Osteoblast (primary cell): ENCODE measurements around the gene DENND1A. TPM values are rescaled to one million over a fixed set of nuclear protein-coding genes. Genes with fewer than 3 reads are reported as not detected.

ENCODE experiments used
- DNase-seq: peaks from one replicate; pipeline ENCODE4 v3.0.0; 2011; ENCODE audit warnings: low spot score, mixed read lengths; ENCODE audit not compliant: insufficient read length; ENCODE audit errors: missing footprints
- H2AFZ ChIP-seq: 2 replicates; pipeline ENCODE4 v1.6.0; 2011; ENCODE audit warnings: mild to moderate bottlenecking, low read length
- H3K27ac ChIP-seq: 2 replicates; pipeline ENCODE4 v1.5.1; 2011; ENCODE audit warnings: mild to moderate bottlenecking, low read depth, low read length, moderate library complexity
- H3K27me3 ChIP-seq: 2 replicates; pipeline ENCODE4 v1.6.0; 2012; ENCODE audit warnings: mild to moderate bottlenecking, control low read depth, inconsistent platforms, low read length, moderate library complexity; ENCODE audit not compliant: insufficient read depth
- H3K36me3 ChIP-seq: 2 replicates; pipeline ENCODE4 v1.5.1; 2011; ENCODE audit warnings: mild to moderate bottlenecking, low read length, control low read depth, moderate library complexity; ENCODE audit not compliant: insufficient read depth
- H3K4me1 ChIP-seq: 2 replicates; pipeline ENCODE4 v1.5.1; 2011; ENCODE audit warnings: mild to moderate bottlenecking, low read length, control low read depth, moderate library complexity; ENCODE audit not compliant: insufficient read depth
- H3K4me2 ChIP-seq: 2 replicates; pipeline ENCODE4 v1.6.0; 2011; ENCODE audit warnings: mild to moderate bottlenecking, low read length; ENCODE audit not compliant: insufficient read depth
- H3K4me3 ChIP-seq: fragments of 200-600 bp; sonication (generic); 3 replicates; pipeline ENCODE4 v1.5.1; 2012; ENCODE audit warnings: mild to moderate bottlenecking, low read length, inconsistent platforms; ENCODE audit not compliant: insufficient read depth
- H3K79me2 ChIP-seq: 2 replicates; pipeline ENCODE4 v1.6.0; 2012; ENCODE audit warnings: mild to moderate bottlenecking, low read length, control low read depth, inconsistent platforms; ENCODE audit not compliant: insufficient read depth
- H3K9me3 ChIP-seq: 2 replicates; pipeline ENCODE4 v1.5.1; 2011; ENCODE audit warnings: low read depth, low read length, control low read depth
- H4K20me1 ChIP-seq: 2 replicates; pipeline ENCODE4 v1.6.0; 2012; ENCODE audit warnings: mild to moderate bottlenecking, low read length, control low read depth; ENCODE audit not compliant: insufficient read depth
- total RNA-seq: library from RNA; depleted of rRNA; stranded (reverse); fragments of >200 nt; gene quantifications from 2 replicates; pipeline ENCODE4 v1.2.3, GENCODE V29; 2012
- TF ChIP-seq, protein P1 (sequence below): IDR thresholded peaks from 2 replicates; pipeline ENCODE4 v1.5.1; 2011; ENCODE audit warnings: mild to moderate bottlenecking, low read depth, low read length, moderate library complexity; ENCODE audit errors: extremely low read depth

Gene DENND1A
- total RNA-seq, 1 donor, result 14.1 TPM

DNA sequence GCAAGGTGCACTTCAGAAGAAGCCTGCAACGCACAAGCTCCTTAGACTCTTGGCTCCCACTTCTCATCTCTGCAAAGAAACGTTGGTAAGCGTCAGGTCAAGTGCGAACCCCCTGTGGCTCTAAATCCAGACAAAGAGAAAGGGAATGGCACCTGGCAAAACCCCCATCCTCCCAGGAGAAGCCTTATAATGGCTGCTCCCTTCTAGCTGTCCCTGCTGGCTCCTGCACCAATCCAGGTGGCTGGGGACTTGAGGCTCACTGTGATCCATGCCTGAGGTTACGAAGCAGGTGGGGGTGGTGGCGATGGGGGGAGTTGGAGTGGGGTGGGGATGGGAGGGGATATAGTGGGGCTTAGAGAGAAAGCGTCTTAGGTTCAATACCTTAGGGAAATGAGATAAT, 272.8 kb downstream of the DENND1A start:
- Histone ChIP-seq H3K27ac (no peak overlapping the region), H3K36me3 (no peaks in the 10 kb centered on the region), H3K79me2 (no peaks in the 10 kb centered on the region), H2AFZ (no peak overlapping the region), H3K27me3 (no peaks in the 10 kb centered on the region), H3K4me2 (no peak overlapping the region), H3K9me3 (no peaks in the 10 kb centered on the region), H3K4me3 (no peak overlapping the region), H4K20me1 (peaks cover 3% of the 10 kb centered on the region), H3K4me1 (peaks cover 5% of the 10 kb centered on the region)
- TF ChIP-seq, protein P1, sequence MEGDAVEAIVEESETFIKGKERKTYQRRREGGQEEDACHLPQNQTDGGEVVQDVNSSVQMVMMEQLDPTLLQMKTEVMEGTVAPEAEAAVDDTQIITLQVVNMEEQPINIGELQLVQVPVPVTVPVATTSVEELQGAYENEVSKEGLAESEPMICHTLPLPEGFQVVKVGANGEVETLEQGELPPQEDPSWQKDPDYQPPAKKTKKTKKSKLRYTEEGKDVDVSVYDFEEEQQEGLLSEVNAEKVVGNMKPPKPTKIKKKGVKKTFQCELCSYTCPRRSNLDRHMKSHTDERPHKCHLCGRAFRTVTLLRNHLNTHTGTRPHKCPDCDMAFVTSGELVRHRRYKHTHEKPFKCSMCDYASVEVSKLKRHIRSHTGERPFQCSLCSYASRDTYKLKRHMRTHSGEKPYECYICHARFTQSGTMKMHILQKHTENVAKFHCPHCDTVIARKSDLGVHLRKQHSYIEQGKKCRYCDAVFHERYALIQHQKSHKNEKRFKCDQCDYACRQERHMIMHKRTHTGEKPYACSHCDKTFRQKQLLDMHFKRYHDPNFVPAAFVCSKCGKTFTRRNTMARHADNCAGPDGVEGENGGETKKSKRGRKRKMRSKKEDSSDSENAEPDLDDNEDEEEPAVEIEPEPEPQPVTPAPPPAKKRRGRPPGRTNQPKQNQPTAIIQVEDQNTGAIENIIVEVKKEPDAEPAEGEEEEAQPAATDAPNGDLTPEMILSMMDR, result no peak
- no peak for DNase-seq

DNA sequence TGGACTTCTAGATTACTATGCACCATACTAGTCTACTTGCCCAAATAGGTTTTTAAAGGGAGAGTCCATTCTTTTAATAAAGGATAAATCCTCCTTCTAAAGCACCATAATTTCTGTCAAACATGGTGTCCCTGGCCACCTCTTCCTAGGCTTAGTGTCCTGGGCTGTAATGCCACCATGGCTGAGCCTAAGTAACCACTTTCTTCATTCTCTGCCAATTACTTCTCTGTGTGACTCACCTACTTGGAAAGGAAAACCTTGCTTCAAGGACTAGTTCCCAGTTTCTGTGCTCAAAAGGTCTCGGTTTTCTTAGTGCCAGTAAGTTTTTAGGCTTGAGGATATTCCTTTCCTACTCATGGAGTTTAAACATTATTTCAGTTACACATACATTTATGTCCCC, 273.4 kb downstream of the DENND1A start:
- Histone ChIP-seq H3K27me3 (no peaks in the 10 kb centered on the region), H3K4me1 (peaks cover 5% of the 10 kb centered on the region), H3K4me3 (no peak overlapping the region), H3K4me2 (no peak overlapping the region), H4K20me1 (peaks cover 3% of the 10 kb centered on the region), H3K9me3 (no peaks in the 10 kb centered on the region), H2AFZ (no peak overlapping the region), H3K79me2 (no peaks in the 10 kb centered on the region), H3K27ac (no peak overlapping the region), H3K36me3 (no peaks in the 10 kb centered on the region)
- peak; percentile 70 for DNase-seq
- TF ChIP-seq, protein P1, result no peak

- no peak overlapping the region for H3K4me3 ChIP-seq
- no peaks in the 10 kb centered on the region for H3K79me2 ChIP-seq
- peaks cover 3% of the 10 kb centered on the region for H4K20me1 ChIP-seq
- TF ChIP-seq, protein P1, result no peak
- no peak overlapping the region for H3K27ac ChIP-seq
- no peaks in the 10 kb centered on the region for H3K36me3 ChIP-seq
- no peaks in the 10 kb centered on the region for H3K27me3 ChIP-seq
- no peak overlapping the region for H2AFZ ChIP-seq
- no peaks in the 10 kb centered on the region for H3K9me3 ChIP-seq
- no peak for DNase-seq
- H3K4me1 ChIP-seq, result peaks cover 5% of the 10 kb centered on the region
- H3K4me2 ChIP-seq, result no peak overlapping the region
These were observed 274.1 kb downstream of the DENND1A start for GRCh38 chr9:123655681-123656423.

DNA sequence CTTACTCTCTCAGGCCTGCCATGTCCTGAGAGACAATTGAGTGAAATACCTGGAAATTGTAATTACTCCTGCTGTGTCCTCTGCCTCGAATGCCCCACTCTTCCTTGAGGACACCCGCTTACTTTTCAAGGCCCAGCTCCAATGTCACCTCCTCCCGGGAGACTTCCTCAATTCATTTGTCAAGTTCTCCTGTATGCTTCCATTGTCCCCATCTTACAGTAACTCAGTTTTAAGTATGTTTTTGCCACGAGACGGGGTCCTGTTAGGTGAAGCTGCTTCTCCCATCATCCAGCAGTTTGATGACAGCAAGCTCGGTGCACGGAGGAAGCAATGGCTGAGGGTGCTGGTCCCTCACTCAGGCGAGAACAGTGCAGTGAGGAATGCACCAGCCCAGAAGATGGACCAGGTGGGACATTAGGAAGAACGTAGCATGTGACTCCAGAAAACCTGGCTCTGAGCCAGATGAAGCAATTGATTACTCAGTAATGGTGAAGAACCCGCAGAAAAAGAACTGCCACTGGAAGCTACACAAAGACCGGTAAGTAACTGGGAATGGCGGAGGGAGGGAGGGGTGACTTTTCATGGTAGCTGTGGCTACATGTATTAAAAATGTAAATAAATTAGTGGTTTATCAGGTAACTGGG, 274.8 kb downstream of the DENND1A start:
- Histone ChIP-seq H3K4me3 (no peak overlapping the region), H3K4me2 (no peak overlapping the region), H3K4me1 (peaks cover 5% of the 10 kb centered on the region), H3K36me3 (no peaks in the 10 kb centered on the region), H3K9me3 (no peaks in the 10 kb centered on the region), H3K79me2 (no peaks in the 10 kb centered on the region), H3K27me3 (no peaks in the 10 kb centered on the region), H4K20me1 (peaks cover 3% of the 10 kb centered on the region), H3K27ac (no peak overlapping the region), H2AFZ (no peak overlapping the region)
- TF ChIP-seq, protein P1, result no peak
- DNase-seq, result no peak
